Esophagus (tissue), 2 donors: ENCODE results near the gene RNF126. TPM values are rescaled to one million over a fixed set of nuclear protein-coding genes. Genes with fewer than 3 reads are reported as not detected.
"Not testable (repeated sequence)": the region's sequence is repeated elsewhere in the genome, so short reads cannot be mapped to it uniquely, and the experiment has no call there.

Experiments
- H3K27ac ChIP-seq, 2 donors: one replicate each; pipeline ENCODE4 v1.5.1; 2013; ENCODE audit warnings: low read depth in 2 of 2, mild to moderate bottlenecking in 2 of 2, inconsistent platforms in 1 of 2, low read length in 1 of 2, moderate library complexity in 1 of 2
- H3K27me3 ChIP-seq, 2 donors: one replicate each; pipeline ENCODE4 v1.6.1; 2013; ENCODE audit warnings: low read length in 2 of 2, control low read depth in 1 of 2, mild to moderate bottlenecking in 1 of 2; ENCODE audit not compliant: insufficient read depth in 2 of 2, control insufficient read depth in 1 of 2
- H3K36me3 ChIP-seq, 2 donors: one replicate each; pipeline ENCODE4 v1.6.1; 2013; ENCODE audit warnings: low read length in 1 of 2; ENCODE audit not compliant: control insufficient read depth in 2 of 2, insufficient read depth in 2 of 2
- H3K4me1 ChIP-seq, 2 donors: one replicate each; pipeline ENCODE4 v1.6.1; 2013; ENCODE audit warnings: low read length in 1 of 2; ENCODE audit not compliant: control insufficient read depth in 2 of 2, insufficient read depth in 2 of 2
- H3K4me3 ChIP-seq, 2 donors: one replicate each; pipeline ENCODE4 v1.5.1; 2013; ENCODE audit warnings: low read length in 2 of 2, mild to moderate bottlenecking in 2 of 2, low read depth in 1 of 2, moderate library complexity in 1 of 2
- H3K9me3 ChIP-seq, 2 donors: one replicate each; pipeline ENCODE4 v1.6.1; 2013; ENCODE audit warnings: mild to moderate bottlenecking in 2 of 2, low read depth in 1 of 2, low read length in 1 of 2, moderate library complexity in 1 of 2; ENCODE audit not compliant: control insufficient read depth in 2 of 2, insufficient read depth in 1 of 2
- WGBS, 2 donors: extraction: QIAGEN DNeasy Blood & Tissue Kit; methylation state at CpG; one replicate each; pipeline ENCODE4 v1.1.7; 2013; 5-methylcytosine and 5-hydroxymethylcytosine counted together
- polyA plus RNA-seq, 2 donors: library from polyadenylated mRNA; stranded (reverse); fragments of 200-250 nt; gene quantifications; one replicate each; pipeline ENCODE4 v1.2.3, GENCODE V29; 2013
- donor health status: healthy with polysubstance abuse.
- donor health status: Bipolar disorder and iron deficiency.

The RNF126 gene
- polyA plus RNA-seq, 2 donors, result 38.4 to 61.5 TPM

DNA sequence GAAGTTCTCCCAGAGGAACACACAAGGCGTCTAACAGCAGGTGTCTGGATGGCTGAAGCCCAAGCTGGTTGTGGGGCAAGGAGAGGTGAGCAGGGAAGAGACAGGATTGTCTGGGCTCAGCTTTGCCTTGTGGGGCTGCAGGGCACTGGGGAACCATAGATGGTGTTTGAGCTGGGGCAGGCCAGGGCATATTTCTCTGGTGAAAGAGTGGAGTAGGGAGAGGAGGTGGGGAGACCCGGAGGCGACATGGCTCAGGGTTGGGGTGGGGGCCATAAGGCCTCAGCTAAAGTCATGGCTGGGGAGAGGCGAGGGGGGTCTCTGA lies 40.3 kb upstream of the RNF126 start:
- Histone ChIP-seq H3K27ac (no peak overlapping the region), H3K4me3 (no peak overlapping the region), H3K36me3 (no peaks in the 10 kb centered on the region), H3K4me1 (peaks cover 0 to 2% of the 10 kb centered on the region in 2 donors), H3K9me3 (peaks cover 6% of the 10 kb centered on the region in 2 donors), H3K27me3 (no peaks in the 10 kb centered on the region)
- WGBS, 2 donors, result 29 to 36% methylated on average over 4 of the region's 4 CpGs

DNA sequence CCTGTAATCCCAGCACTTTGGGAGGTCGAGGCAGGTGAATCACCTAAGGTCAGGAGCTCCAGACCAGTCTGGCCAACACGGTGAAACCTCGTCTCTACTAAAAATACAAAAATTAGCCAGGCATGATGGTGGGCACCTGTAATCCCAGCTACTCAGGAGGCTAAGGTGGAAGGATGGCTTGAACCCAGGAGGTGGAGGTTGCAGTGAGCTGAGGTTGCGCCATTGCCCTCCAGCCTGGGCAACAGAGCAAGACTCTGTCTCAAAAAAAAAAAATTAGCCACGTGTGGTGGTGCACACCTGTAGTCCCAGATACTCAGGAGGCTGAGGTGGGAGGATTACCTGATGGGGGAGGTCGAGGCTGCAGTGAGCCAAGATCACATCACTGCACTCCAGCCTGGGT lies 39.8 kb upstream of the RNF126 start:
- H3K4me3 ChIP-seq, H3K4me1 ChIP-seq, H3K9me3 ChIP-seq, H3K27me3 ChIP-seq, H3K36me3 ChIP-seq, H3K27ac ChIP-seq: not testable (repeated sequence)
- 75 to 77% methylated on average over 6 of the region's 6 CpGs for WGBS, 2 donors

DNA sequence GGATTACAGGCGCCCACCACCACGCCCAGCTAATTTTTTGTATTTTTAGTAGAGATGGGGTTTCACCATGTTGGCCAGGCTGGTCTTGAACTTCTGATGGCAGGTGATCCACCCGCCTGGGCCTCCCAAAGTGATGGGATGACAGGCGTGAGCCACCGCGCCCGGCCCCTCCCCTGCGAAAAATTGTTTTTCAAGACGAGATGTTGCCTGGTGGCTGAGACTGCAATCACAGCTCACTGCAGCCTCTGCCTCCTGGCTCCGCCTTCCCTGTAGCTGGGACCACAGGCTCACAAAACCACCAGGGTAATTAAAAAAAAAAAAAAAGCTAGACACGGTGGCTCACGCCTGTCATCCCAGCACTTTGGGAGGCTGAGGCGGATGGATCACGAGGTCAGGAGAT lies 36.9 kb upstream of the RNF126 start:
- not testable (repeated sequence) for H3K36me3 ChIP-seq, H3K4me3 ChIP-seq, H3K27me3 ChIP-seq, H3K27ac ChIP-seq, H3K4me1 ChIP-seq, H3K9me3 ChIP-seq
- WGBS, 2 donors, result 66 to 73% methylated on average over 11 to 14 of the region's 14 CpGs

DNA sequence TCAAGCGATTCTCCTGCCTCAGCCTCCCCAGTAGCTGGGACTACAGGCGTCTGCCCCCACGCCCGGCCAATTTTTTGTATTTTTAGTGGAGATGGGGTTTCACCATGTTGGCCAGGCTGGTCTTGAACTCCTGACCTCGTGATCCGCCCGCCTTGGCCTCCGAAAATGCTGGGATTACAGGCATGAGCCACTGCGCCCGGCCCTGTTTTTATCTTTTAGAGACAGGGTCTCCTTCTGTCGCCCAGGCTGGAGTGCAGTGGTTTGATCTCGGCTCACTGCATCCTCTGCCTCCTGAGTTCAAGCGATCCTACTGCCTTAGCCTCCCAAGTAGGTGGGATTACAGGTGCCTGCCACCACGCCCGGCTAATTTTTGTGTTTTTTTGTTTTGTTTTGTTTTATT lies 35.5 kb upstream of the RNF126 start:
- WGBS, 2 donors, result 90 to 93% methylated on average over 15 of the region's 15 CpGs
- H3K27me3 ChIP-seq, H3K4me1 ChIP-seq, H3K4me3 ChIP-seq, H3K27ac ChIP-seq, H3K9me3 ChIP-seq, H3K36me3 ChIP-seq: not testable (repeated sequence)

- Histone ChIP-seq H3K27me3 (no peaks in the 10 kb centered on the region), H3K36me3 (no peaks in the 10 kb centered on the region), H3K27ac (no peak within 1 kb of the TSS), H3K4me1 (no peaks in the 10 kb centered on the region), H3K4me3 (no peak within 1 kb of the TSS), H3K9me3 (no peaks in the 10 kb centered on the region)
- 59% methylated on average over 29 to 31 of the region's 31 CpGs for WGBS, 2 donors
Measured at GRCh38 chr19:695352-695949, 32.4 kb upstream of the RNF126 start, which contains the start of gene PRSS57. TSS of gene PRSS57 (minus strand) at chr19:695452. CDS start at chr19:695430, 22 bp downstream.

DNA sequence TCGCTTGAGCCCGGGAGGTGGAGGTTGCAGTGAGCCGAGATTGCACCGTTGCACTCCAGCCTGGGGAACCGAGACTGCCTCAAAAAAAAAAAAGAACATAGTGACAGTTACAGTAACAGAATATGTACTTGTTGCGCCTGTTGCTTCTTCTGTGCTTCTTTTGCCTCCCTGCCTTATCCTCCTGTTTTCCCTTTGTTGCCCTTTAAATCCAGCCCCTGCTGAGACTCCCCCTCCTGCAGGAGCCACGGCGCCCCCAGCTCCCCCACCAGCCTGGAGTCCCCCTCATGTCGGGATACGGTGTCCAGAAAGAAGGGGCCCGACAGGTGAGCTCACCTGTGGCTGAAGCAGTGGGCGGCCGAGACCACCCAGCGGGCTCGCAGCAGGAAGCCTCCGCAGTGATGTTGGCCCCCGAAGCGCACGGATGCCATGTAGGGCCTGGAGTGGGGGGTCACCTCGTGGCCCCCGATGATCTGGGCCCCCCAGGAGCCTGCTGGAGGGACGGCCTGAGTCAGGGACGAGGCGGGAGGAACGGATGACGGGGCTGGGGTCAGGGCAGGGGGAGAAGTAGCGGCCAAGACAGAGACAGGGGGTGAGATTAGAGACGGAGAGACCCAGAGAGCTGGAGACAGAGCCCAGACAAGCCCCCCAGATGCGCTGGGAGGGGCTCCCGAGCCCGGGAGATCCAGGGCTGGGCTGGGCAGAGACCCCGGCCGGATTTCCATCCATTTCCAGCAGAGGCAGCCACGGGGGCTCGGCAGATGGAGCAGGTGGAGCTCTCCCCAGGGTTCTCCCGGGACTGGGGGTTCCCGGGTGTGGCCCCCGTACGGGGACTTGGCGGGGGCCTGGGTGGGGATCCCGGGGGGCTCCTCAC lies 31.7 kb upstream of the RNF126 start:
- WGBS, 2 donors, result 39% methylated on average over 40 to 41 of the region's 41 CpGs
- no peak overlapping the region for H3K4me3 ChIP-seq

GRCh38 chr19:690203-690602 lies 27.2 kb upstream of the RNF126 start:
- Histone ChIP-seq H3K27me3 (no peaks in the 10 kb centered on the region), H3K4me3 (no peak overlapping the region), H3K36me3 (no peaks in the 10 kb centered on the region), H3K9me3 (no peaks in the 10 kb centered on the region), H3K4me1 (no peaks in the 10 kb centered on the region), H3K27ac (no peak overlapping the region)
- WGBS, 2 donors, result 69 to 70% methylated on average over 15 to 18 of the region's 18 CpGs

More for the DNA sequence above, 31.7 kb upstream of the RNF126 start:
- Histone ChIP-seq H3K4me1 (no peaks in the 10 kb centered on the region), H3K9me3 (no peaks in the 10 kb centered on the region), H3K36me3 (no peaks in the 10 kb centered on the region), H3K27me3 (no peaks in the 10 kb centered on the region), H3K27ac (no peak overlapping the region)

DNA sequence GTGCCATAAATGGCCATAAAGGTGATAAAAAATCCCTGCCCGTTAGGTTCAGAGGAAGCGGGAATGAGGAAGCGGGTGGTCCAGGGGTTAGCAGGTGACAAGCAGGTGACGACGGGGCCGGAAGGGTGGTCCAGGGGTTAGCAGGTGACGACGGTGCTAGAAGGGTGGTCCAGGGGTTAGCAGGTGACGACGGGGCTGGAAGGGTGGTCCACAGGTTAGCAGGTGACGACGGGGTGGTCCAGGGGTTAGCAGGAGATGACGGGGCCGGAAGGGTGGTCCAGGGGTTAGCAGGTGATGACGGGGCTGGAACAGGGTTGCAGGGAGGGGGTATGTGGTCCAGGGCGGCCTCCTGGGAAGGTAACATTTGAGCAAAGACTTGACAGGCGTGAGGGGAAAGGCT lies 26.0 kb upstream of the RNF126 start:
- WGBS, 2 donors, result 79 to 89% methylated on average over 17 of the region's 17 CpGs
- no peaks in the 10 kb centered on the region for H3K27me3 ChIP-seq
- no peak overlapping the region for H3K4me3 ChIP-seq
- H3K36me3 ChIP-seq, result no peaks in the 10 kb centered on the region
- no peaks in the 10 kb centered on the region for H3K4me1 ChIP-seq
- H3K9me3 ChIP-seq, result no peaks in the 10 kb centered on the region
- H3K27ac ChIP-seq, result no peak overlapping the region

GRCh38 chr19:688214-688613 lies 25.2 kb upstream of the RNF126 start:
- Histone ChIP-seq H3K9me3 (no peaks in the 10 kb centered on the region), H3K27ac (no peak overlapping the region), H3K4me1 (no peaks in the 10 kb centered on the region), H3K4me3 (no peak overlapping the region), H3K27me3 (no peaks in the 10 kb centered on the region), H3K36me3 (no peaks in the 10 kb centered on the region)
- WGBS, 2 donors, result 62 to 66% methylated on average over 15 of the region's 15 CpGs
